Stimulated activated naive CD8-positive, alpha-beta T cell treated with anti-CD3 and anti-CD28 coated beads, Interleukin-15, Interleukin-2, amounts not matched to agents 100 ng/mL and 50 ng/mL, for 24 hours (primary cell): ENCODE data around the gene MBLAC1.
A peak's percentile ranks its signal among the peaks of the same experiment; 100 is the strongest.

ENCODE experiments used
- H3K27ac Mint-ChIP-seq: one replicate; pipeline ENCODE4 v1.8.0; 2021; ENCODE audit warnings: mild to moderate bottlenecking, mixed read lengths
- H3K27me3 Mint-ChIP-seq: one replicate; pipeline ENCODE4 v1.8.0; 2021; ENCODE audit warnings: mixed read lengths
- H3K36me3 Mint-ChIP-seq: one replicate; pipeline ENCODE4 v1.8.0; 2021; ENCODE audit warnings: low read depth, mixed read lengths
- H3K4me1 Mint-ChIP-seq: one replicate; pipeline ENCODE4 v1.8.0; 2021; ENCODE audit warnings: low read depth, mixed read lengths
- H3K4me3 Mint-ChIP-seq: one replicate; pipeline ENCODE4 v1.8.0; 2021; ENCODE audit warnings: mild to moderate bottlenecking, mixed read lengths
- H3K9me3 Mint-ChIP-seq: one replicate; pipeline ENCODE4 v1.8.0; 2021; ENCODE audit warnings: mixed read lengths

MBLAC1 gene

DNA sequence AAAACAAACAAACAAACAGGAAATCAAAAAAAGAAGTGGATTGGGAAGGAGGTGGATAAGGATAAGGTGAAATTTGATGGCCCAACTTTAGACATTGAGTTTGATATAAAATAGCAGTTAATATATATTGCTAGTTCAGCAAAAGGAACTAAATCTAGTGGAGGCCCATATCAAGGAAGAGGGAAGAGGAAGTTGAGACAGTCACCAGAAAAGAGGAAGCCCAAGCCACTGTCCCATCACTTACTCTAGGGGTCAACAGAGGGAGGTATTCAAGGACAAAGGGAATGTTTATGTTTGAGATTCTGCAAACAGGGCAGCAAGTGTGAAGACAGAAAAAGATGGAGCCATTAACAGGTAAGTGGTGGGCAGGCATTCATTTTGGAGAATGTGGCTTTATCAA, 25.6 kb downstream of the MBLAC1 start:
- no peaks in the 10 kb centered on the region for H3K9me3 Mint-ChIP-seq

DNA sequence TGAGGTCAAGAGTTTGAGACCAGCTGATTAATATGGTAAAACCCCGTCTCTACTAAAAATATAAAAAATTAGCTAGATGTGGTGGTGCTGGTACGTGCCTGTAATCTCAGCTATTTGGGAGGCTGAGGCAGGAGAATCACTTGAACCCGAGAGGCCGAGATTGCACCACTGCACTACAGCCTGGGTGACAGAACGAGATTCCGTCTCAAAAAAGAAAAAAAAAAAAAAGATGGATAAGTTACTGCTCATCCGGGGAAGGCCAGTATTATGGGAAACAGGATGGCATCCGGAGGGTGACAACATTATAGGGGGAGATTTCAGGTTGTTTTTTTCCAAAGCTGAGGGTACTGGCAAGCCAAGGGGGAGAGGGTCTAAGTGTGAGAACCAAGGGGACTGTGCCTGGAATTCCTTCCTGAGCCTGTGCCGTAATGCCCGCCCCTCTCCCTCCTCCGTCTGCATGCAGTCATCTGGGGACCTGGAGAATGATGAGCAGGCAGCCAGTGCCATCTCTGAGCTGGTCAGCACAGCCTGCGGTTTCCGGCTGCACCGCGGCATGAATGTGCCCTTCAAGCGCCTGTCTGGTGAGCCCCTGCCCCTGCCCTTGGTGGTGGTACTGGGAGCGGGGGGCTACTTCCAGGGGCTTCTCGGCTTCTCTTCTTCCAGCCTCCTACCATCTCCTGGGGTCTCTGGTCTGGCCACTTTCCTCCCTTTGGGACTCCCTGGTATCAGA, 26.3 kb downstream of the MBLAC1 start:
- H3K9me3 Mint-ChIP-seq: no peaks in the 10 kb centered on the region
- peaks cover 44% of the 10 kb centered on the region for H3K36me3 Mint-ChIP-seq
- H3K27me3 Mint-ChIP-seq: no peaks in the 10 kb centered on the region
- peaks cover 69% of the 10 kb centered on the region for H3K4me1 Mint-ChIP-seq
- peak overlapping the region; percentile 29 for H3K27ac Mint-ChIP-seq
- H3K4me3 Mint-ChIP-seq: no peak overlapping the region

More for the DNA sequence above, 25.6 kb downstream of the MBLAC1 start:
- no peak overlapping the region for H3K4me3 Mint-ChIP-seq
- peak overlapping the region; percentile 83 for H3K27ac Mint-ChIP-seq
- H3K27me3 Mint-ChIP-seq: no peaks in the 10 kb centered on the region
- peaks cover 41% of the 10 kb centered on the region for H3K36me3 Mint-ChIP-seq
- peaks cover 69% of the 10 kb centered on the region for H3K4me1 Mint-ChIP-seq

DNA sequence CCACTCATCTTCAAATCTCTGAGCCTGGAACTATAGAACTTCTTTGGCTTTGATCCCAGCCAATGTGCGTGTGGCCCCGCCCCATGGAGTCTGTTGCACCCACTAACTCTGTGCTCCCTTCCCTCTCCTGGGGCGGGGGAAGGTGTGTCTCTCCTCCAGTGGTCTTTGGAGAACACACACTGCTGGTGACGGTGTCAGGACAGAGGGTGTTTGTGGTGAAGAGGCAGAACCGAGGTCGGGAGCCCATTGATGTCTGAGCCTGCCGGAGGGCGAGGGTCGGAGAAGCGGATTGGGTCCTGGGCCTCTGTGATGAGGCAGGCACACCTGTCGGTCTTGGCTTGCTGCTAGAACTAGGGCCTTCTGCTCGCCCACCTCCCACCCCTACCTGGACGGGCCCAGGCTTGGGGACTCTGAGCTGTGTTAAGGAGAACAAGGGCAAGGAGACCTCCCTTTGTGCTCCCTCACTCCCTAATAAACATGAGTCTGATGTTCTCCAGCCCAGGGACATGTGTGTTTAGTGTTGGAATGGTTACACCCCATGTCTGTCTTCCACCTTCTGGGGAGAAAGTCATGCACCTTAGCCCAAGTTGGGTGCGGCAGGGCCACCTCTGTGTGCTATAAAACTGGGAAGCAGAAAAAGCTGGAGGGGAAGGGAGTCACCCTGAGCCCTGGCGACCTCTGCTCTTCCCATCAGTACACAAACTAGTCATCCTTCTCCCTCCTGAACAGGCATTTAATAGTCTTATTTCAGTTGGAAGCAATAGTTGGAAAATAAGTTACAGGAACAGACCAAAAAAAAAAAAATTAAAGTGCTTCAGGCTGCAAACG, 27.2 kb downstream of the MBLAC1 start:
- no peaks in the 10 kb centered on the region for H3K27me3 Mint-ChIP-seq

DNA sequence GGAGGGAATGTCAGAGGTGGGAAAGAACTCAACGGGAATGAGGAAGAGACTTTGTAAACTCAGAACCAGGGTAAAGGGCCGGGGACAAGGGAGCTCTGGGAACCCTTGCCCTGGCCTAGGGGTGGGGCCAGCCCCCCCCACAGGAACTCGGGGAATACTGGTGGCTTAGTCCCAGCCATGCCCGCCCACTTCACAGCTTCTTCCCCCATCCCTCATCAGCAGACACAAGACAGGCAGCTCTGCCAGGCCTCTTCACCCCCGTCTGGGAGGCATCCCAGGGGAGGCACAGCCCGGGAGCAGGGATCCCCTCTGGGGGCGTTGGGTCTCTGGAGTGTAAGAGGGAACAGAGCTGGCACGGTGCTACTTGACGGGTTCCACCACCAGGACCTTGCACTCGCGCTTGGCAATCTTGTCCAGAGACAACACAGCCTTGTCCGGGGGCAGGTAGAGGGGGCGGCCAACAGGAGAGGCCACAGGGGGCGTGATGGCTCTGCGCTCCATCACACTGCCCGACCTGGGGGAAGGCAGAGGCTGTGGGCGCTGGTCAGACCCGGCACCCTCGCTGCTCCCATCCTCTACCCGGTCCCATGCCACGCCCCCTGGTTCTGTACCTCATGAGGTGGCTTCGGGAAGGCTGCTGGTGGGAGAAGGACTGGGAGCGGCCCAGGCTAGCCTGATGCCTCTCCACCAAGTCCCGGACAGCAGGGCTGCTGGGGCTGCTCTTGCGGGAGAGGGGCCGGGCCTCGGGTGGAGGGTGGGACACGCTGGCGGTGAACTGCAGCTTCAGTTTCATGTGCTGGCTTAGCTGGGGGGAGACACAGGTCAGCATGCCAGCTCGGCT, 28.1 kb downstream of the MBLAC1 start:
- Mint-ChIP-seq H3K27me3 (no peaks in the 10 kb centered on the region), H3K9me3 (no peaks in the 10 kb centered on the region), H3K4me3 (no peak overlapping the region), H3K36me3 (peaks cover 44% of the 10 kb centered on the region), H3K4me1 (peaks cover 65% of the 10 kb centered on the region), H3K27ac (peak overlapping the region; percentile 28)

More for the DNA sequence above, 27.2 kb downstream of the MBLAC1 start:
- peaks cover 64% of the 10 kb centered on the region for H3K4me1 Mint-ChIP-seq
- H3K36me3 Mint-ChIP-seq: peaks cover 44% of the 10 kb centered on the region
- H3K27ac Mint-ChIP-seq: peak overlapping the region; percentile 29
- no peaks in the 10 kb centered on the region for H3K9me3 Mint-ChIP-seq
- no peak overlapping the region for H3K4me3 Mint-ChIP-seq

DNA sequence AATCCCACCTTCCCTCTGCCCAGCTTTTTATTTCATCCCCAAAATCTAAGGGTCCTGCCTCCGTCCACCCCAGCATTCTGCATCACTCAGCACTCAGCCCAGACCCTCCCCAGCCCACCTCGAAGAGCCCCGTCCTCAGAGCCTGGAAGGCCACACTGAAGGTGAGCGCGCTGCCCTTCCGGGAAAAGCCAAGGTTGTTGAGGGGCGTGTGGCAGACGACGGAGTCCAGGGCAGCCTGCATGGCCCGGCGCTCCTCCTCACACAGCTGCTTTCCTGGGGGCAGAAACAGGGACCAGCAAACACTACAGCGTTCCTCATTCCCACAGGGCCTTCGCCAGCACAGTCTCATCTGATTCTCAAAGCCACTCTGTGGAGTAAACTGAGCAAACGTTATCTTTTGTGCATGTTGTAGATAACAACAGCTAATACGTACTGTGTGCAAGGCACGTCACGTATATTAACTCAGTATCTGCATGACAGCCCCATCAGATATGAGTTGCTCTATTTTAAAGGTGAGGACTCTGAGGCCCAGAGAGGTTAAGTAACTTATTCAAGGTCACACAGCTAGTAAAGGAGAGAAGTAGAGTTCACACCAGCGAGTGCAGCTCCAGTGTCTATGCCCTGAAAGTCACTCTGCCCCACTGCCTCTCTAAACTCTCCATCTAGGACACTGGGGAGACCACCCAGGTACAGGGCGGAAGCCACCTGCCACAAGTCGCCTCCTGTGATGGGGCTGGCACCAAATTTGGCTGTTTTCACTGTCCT, 29.0 kb downstream of the MBLAC1 start:
- Mint-ChIP-seq H3K36me3 (peaks cover 38% of the 10 kb centered on the region), H3K4me3 (peak overlapping the region; percentile 84), H3K27me3 (no peaks in the 10 kb centered on the region), H3K27ac (peak overlapping the region; percentile 26), H3K9me3 (no peaks in the 10 kb centered on the region), H3K4me1 (peaks cover 56% of the 10 kb centered on the region)

DNA sequence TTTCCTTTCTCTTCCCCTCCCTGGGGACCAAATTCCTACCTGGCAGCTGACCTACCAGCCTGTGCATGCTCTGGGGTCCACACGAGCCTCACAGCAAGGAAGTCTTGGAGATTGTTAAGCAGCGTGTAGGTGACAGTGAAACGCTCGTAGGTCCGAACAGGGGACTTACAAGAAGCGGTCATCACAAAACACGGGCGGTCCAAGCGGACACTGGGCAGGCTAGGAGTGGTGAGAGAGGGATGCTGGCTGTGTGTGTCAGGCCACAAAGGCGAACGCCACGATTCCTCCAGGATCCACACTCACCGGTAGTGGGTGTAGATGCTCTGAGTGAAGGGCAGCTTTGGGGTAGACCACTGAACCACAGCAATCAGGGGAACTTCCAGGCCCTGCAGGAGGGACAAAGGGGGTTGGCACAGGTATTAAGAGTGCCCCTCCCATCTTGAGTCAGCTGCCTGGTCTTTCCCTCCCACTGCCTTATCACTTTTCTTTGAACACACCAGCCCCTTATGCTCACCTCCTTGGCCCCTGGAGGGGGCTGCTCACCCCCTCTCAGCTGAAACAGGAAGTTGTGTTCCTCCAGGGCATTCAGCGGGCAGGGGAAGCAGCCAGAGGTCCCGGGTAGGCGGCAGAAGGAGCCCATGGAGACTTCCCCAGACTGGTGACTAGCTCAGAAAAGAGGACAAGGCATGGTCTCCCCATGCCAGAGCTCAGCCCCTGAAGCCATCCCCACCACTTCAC, 29.7 kb downstream of the MBLAC1 start:
- Mint-ChIP-seq H3K27ac (peak overlapping the region; percentile 73), H3K4me3 (peak overlapping the region; percentile 84), H3K27me3 (no peaks in the 10 kb centered on the region), H3K4me1 (peaks cover 53% of the 10 kb centered on the region), H3K9me3 (no peaks in the 10 kb centered on the region), H3K36me3 (peaks cover 38% of the 10 kb centered on the region)

DNA sequence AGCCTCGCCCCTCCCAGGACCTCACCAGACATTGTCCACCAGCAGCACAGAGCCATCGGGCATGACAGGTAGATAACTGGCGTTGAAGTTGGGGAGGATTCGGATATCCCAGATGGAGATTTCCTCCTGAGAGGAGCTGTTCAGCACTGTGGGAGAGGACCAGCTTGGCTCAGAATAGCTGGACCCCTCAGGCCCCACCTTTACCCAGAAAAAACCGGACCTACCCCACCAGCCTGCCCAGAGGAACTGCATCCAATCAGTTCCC, 30.2 kb downstream of the MBLAC1 start:
- H3K9me3 Mint-ChIP-seq: no peaks in the 10 kb centered on the region
- H3K36me3 Mint-ChIP-seq: peaks cover 33% of the 10 kb centered on the region
- no peaks in the 10 kb centered on the region for H3K27me3 Mint-ChIP-seq
- peak overlapping the region; percentile 84 for H3K4me3 Mint-ChIP-seq
- peaks cover 48% of the 10 kb centered on the region for H3K4me1 Mint-ChIP-seq
- H3K27ac Mint-ChIP-seq: peak overlapping the region; percentile 73

DNA sequence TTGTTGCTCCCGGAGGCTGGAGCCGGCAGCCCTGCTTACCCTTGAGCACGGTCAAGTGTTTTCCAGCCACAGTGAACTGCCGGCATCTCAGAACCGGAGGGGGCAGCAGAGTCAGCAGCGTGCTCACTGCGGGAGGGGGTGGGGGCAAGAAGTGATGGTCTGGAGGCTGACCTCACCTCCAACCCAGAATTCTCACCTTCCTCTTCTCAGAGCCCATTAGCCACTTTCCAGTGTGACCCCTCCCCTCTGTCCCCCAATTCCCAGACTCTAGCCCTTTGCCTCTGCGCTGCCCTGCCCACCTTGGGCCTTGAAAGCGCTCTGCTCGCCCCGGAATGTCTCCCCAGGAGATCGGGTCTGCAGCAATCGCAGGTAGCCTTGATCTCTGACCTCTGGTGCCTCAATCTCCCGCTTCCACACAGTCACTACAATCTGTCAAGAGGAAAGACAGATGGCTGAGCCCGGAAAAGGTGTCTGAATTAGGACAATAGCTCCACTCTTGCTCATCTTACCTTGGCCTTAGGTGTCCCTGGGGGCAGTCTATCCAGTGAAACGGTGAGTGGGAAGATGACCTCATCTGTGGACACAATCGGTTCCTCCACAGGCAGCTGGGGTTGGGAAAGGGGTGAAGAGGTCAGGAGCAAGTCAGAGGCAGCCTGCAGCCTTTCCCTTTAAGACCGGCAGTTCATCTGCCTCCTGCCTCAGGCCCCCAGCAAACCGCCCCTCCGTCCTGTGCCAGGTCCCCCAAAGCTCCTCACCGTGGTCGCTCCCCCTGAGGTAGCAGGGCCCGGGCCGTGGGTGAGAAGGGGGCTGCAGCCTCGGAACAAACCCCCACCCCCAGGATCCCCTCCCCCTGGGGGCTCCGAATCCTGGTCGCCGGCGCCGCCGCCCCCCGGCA, 30.8 kb downstream of the MBLAC1 start:
- Mint-ChIP-seq H3K36me3 (peaks cover 27% of the 10 kb centered on the region), H3K4me1 (peaks cover 44% of the 10 kb centered on the region), H3K9me3 (no peaks in the 10 kb centered on the region), H3K4me3 (peak overlapping the region; percentile 84), H3K27ac (peak overlapping the region; percentile 69), H3K27me3 (no peaks in the 10 kb centered on the region)

DNA sequence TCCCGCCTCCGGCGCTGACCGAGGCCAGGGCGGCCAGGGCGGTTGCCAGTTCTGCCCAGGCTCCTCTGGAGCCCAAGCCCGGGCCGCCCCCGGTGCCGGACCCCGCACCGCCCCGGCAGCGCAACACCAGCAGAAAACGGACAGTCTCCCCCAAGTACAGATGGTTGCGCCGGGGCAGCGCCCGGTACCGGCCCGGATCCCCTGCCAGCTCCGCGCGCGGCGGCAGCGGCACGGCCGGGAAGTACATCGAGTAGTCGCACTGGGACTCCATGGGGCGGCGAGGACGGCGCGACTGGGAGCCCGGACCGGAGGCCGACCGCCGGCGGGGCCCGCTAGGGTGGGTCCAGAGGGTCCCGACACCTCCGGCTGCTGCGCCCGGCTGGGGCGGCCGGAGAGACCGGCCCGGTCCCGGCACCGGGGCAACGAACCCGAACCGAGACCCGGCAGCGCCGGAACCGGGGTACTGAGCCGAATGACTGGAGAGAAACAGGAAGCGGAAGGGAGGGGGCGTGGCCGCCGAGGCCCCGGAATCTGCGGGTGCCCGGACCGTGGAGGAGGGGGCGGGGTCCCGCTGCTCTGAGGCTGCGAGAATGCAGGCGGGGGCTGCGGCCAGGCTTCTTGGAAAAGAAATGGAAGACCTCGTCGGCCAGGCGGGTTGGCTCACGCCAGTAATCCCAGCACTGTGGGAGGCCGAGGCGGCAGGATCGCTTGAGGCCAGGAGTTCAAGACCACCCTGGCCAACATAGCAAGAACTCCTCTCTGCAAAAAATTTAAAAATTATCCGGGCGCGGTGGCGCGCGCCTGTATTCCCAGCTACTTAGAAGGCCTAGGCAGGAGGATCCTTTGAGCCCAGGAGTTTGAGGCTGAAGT, 31.7 kb downstream of the MBLAC1 start, which contains the start of gene TRAPPC14:
Gene TRAPPC14 (minus strand): TSS at position 495 of the 870 bp plus-strand sequence. CDS start 224 bp downstream, at position 271.
- Mint-ChIP-seq H3K4me3 (peak within 1 kb of the TSS; percentile 84), H3K27ac (peak within 1 kb of the TSS; percentile 87), H3K9me3 (no peaks in the 10 kb centered on the region), H3K4me1 (peaks cover 50% of the 10 kb centered on the region), H3K36me3 (peaks cover 21% of the 10 kb centered on the region), H3K27me3 (no peaks in the 10 kb centered on the region)

DNA sequence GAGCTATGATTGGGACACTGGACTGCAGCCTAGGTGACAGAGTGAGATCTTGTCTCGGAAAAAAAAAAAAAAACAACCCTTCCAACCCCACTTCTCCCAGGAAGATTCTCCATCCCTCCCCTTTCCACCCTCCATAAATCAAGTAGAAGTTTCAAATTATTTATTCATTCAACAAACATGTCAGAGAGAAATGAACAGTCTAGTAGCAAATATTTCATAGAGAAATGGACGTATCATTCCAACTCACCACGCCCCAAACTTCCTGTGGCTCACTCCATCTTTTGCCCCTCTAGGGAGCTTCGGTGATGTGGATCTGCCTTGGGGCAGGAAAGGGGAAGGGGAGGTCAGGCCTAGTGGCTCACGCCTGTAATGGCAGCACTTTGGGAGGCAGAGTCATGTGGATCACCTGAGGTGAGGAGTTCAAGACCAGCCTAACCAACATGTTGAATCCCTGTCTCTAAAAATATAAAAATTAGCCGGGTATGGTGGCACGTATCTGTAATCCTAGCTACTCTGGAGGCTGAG, 32.4 kb downstream of the MBLAC1 start:
- H3K4me1 Mint-ChIP-seq: peaks cover 51% of the 10 kb centered on the region
- no peaks in the 10 kb centered on the region for H3K9me3 Mint-ChIP-seq
- H3K27ac Mint-ChIP-seq: peak overlapping the region; percentile 87
- peaks cover 21% of the 10 kb centered on the region for H3K36me3 Mint-ChIP-seq
- H3K4me3 Mint-ChIP-seq: peak overlapping the region; percentile 83
- no peaks in the 10 kb centered on the region for H3K27me3 Mint-ChIP-seq

DNA sequence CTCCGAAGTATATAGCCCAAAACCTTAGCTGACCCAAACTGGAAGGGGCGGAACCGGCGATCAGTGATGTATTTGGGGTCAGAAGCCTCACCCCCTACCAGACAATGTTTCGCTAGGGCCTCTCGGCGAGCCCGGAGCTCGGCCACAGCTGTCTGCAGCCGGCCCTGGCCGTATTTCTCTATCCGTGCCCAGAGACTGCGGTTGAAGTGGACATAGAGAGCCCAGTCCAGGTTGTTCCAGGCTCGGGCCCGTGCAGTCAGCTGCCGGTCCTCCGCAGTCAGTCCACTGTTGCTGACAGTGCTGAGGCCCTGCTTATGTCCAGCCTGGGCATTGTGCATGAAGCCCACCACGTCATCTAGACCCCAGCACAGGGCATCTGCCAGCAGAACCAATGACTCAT, 33.3 kb downstream of the MBLAC1 start:
- H3K27me3 Mint-ChIP-seq: no peaks in the 10 kb centered on the region
- no peak overlapping the region for H3K27ac Mint-ChIP-seq
- H3K9me3 Mint-ChIP-seq: no peaks in the 10 kb centered on the region
- H3K4me3 Mint-ChIP-seq: no peak overlapping the region
- peaks cover 21% of the 10 kb centered on the region for H3K36me3 Mint-ChIP-seq
- peaks cover 51% of the 10 kb centered on the region for H3K4me1 Mint-ChIP-seq

DNA sequence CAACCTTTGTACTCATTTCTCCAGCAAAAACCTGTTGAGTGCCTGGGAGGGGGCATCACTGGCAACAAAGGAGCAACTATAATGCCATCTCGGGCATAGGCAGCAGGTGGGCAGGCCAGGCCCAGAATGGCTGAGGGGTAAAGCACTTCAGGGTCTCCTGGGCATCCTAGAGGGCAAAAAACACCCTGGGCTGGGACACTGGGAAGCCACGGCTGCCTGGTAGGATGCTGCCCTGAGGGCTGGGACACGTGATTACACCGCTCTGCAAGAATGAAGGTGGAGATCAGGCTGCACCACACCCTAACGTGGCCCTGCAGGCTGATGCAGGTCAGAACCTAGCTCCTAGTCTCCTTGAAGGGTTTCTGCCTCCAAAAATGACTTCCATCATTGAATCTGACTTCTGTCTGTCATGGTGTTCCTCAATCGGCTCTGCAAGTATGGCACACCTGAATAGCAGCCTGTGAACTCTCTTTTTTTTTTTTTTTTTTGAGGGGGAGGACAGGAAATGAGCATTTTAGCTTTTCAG, 36.3 kb downstream of the MBLAC1 start:
- Mint-ChIP-seq H3K4me3 (no peak overlapping the region), H3K36me3 (no peaks in the 10 kb centered on the region), H3K27me3 (peaks cover 7% of the 10 kb centered on the region), H3K27ac (peak overlapping the region; percentile 65), H3K9me3 (no peaks in the 10 kb centered on the region), H3K4me1 (peaks cover 49% of the 10 kb centered on the region)
